ENCODE results near the gene YARS1. TPM values are rescaled to one million over a fixed set of nuclear protein-coding genes. Genes with fewer than 3 reads are reported as not detected.

Gene YARS1
- total RNA-seq, 1 experiment from 2014 or later: 94.4 TPM

DNA sequence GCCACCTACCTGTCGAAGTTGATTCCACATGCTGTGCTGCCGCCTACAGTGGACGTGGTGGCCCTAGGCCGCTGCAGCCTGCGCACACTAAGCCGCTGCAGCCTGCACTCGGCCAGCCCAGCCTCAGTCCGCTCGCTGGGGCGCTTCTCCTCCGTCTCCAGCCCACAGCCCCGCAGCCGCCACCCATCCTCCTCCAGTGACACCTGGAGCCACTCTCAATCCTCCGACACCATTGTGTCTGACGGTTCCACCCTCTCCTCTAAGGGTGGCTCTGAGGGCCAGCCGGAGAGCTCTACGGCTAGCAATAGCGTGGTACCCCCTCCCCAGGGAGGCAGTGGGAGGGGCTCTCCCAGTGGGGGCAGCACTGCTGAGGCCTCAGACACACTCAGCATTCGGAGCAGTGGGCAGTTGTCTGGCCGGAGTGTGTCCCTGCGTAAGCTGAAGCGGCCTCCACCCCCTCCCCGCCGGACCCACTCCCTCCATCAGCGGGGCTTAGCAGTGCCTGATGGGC, 46.9 kb downstream of the YARS1 start:
- H3K36me3 ChIP-seq: peaks cover 75% of the 10 kb centered on the region
- DNase-seq (ENCODE audit: low read depth in 1 of 2, low spot score in 2 of 2): no peak
- no peak overlapping the region for H3K27ac ChIP-seq
- H3K4me3 ChIP-seq: no peak overlapping the region
- H3K27me3 ChIP-seq (replicated peaks): no peaks in the 10 kb centered on the region
- peaks cover 55% of the 10 kb centered on the region for H3K4me1 ChIP-seq (replicated peaks)
- H3K9me3 ChIP-seq (replicated peaks): no peaks in the 10 kb centered on the region

DNA sequence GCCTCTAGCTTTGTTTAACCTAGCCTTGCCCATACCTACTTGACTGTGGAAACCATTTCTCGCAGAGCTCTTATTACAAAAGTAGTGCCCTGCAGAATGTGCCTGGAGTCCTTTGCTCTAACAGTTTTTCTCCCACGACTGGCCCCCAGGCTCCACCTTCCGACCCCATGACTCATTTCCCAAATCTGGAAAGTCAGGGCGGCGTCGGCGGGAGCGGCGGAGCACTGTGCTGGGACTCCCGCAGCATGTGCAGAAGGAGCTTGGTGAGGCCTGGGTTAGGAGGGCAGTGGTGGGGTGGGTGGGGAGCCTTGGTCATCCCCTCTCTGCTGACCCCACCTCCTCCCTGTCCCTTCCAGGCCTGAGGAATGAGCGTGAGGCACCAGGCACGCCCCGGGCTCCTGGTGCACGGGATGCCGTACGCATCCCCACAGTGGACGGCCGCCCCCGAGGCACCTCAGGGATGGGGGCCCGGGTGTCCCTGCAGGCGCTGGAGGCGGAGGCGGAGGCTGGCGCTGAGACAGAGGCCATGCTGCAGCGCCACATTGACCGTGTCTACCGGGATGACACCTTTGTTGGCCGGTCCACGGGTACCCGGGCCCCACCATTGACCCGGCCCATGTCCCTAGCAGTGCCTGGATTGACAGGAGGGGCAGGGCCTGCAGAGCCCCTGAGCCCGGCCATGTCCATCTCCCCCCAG, 47.5 kb downstream of the YARS1 start:
- H3K27me3 ChIP-seq (replicated peaks): no peaks in the 10 kb centered on the region
- no peaks in the 10 kb centered on the region for H3K9me3 ChIP-seq (replicated peaks)
- H3K36me3 ChIP-seq: peaks cover 75% of the 10 kb centered on the region
- H3K4me3 ChIP-seq: no peak overlapping the region
- peak; percentile 54 to 75 for DNase-seq (ENCODE audit: low read depth in 1 of 2, low spot score in 2 of 2)
- H3K27ac ChIP-seq: no peak overlapping the region
- peaks cover 53% of the 10 kb centered on the region for H3K4me1 ChIP-seq (replicated peaks)

DNA sequence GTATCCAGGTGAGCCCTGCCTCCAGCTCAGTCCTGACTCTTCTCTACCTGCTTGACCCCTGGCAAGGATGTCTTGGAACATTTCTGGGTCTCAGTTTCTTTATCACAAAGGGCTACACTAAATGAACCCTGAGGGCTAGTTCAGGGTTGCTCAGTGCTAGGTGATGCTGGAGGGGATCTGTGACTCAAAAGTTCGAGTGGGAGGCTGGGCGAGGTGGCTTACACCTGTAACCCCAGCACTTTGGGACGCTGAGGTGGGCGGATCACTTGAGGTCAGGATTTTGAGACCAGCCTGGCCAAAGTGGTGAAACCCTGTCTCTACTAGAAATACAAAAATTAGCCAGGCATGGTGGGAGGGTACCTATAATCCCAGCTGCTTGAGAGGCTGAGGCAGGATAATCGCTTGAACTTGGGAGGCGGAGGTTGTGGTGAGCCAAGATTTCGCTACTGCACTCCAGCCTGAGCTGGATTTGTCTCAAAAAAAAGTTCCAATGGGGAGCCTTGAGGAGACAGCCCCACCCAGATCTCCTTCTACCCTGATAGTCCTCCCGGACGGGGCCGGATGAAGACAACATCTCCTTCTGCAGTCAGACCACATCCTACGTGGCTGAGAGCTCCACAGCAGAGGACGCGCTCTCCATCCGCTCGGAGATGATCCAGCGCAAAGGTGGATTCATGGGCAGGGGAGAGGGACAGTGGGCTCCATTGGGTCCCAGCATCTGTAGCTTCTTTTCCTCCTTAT, 48.9 kb downstream of the YARS1 start:
- Histone ChIP-seq H3K4me1 (replicated peaks) (peaks cover 59% of the 10 kb centered on the region), H3K27me3 (replicated peaks) (no peaks in the 10 kb centered on the region), H3K9me3 (replicated peaks) (no peaks in the 10 kb centered on the region), H3K27ac (no peak overlapping the region), H3K36me3 (peaks cover 73% of the 10 kb centered on the region), H3K4me3 (no peak overlapping the region)
- no peak for DNase-seq (ENCODE audit: low read depth in 1 of 2, low spot score in 2 of 2)

DNA sequence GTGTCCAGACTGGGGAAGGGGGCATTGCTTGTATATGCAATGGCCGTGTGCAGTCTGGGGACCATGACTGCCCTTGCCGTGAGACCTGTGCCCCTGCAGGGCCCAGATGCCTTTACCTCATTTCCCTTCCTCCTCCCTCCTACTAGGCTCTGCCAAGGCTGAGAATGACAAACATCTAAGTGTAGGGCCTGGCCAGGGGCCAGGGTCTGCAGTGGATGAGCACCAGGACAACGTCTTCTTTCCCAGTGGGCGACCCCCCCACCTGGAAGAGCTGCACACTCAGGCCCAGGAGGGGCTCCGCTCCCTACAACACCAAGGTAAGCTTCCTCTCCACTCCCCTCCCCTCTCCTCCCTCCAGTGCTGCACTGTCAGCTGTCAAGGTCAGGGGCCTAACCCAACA, 49.5 kb downstream of the YARS1 start:
- H3K9me3 ChIP-seq (replicated peaks): no peaks in the 10 kb centered on the region
- DNase-seq (ENCODE audit: low read depth in 1 of 2, low spot score in 2 of 2): no peak

DNA sequence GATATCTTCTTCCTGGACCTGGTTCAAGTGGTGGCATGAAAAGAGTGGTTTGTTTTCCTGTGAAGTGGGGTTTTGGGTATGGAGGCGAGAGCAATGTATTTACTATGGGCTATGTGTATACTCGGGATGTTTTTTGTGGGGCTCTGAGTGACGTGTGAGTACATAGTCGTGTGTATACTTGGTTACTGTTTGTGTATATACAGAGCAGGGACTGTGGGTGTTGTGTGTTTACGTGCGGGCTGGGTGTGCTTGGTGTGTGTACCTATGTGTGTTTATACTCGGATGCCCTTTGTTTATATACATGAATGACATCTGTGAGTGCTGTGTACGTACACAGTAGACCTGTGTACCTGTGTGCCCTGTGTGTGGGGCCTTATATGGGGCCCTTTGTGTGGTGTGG, 50.0 kb downstream of the YARS1 start:
- Histone ChIP-seq H3K27ac (no peak overlapping the region), H3K4me3 (no peak overlapping the region), H3K36me3 (peaks cover 69% of the 10 kb centered on the region)

More for the DNA sequence above, 49.5 kb downstream of the YARS1 start:
- no peaks in the 10 kb centered on the region for H3K27me3 ChIP-seq (replicated peaks)
- no peak overlapping the region for H3K4me3 ChIP-seq
- H3K36me3 ChIP-seq: peaks cover 72% of the 10 kb centered on the region
- H3K4me1 ChIP-seq (replicated peaks): peaks cover 61% of the 10 kb centered on the region
- H3K27ac ChIP-seq: no peak overlapping the region

DNA sequence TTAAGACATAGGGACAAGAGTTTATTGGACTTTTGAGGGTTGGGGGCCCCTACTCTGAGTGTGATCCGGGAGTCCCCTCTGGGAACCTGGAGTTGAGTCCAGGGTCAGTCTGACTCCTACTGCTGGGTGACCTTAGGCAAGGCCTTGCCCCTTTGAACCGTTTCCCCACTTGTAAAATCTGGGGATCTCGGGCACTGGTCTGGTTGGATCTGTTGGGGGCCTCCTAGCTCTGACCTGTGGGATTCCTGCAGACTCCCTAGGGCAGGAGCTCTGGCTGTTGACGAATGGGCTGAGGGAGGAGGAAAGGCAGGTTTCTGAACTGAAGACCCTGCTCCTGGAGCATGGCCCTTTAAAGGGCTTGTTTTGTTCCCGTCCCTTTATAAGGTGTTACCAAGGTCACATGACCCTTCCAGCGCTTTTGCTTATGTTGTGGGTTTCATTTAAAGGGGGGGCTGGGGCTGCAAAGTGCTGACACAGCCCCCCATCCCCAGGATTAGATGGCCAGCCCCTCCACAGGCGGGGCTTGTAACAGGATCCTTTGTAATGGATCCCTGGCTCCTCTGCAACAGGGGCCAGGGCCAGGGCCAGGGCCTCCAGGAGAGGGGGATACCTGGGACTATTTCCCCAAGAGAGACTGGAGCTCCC, 50.7 kb downstream of the YARS1 start:
- H3K4me3 ChIP-seq: no peak overlapping the region
- no peaks in the 10 kb centered on the region for H3K9me3 ChIP-seq (replicated peaks)
- no peak overlapping the region for H3K27ac ChIP-seq
- peaks cover 64% of the 10 kb centered on the region for H3K36me3 ChIP-seq
- peaks cover 69% of the 10 kb centered on the region for H3K4me1 ChIP-seq (replicated peaks)
- H3K27me3 ChIP-seq (replicated peaks): no peaks in the 10 kb centered on the region
- DNase-seq (ENCODE audit: low read depth in 1 of 2, low spot score in 2 of 2): no peak

More for the DNA sequence above, 50.0 kb downstream of the YARS1 start:
- no peak for DNase-seq (ENCODE audit: low read depth in 1 of 2, low spot score in 2 of 2)
- Histone ChIP-seq H3K27me3 (replicated peaks) (no peaks in the 10 kb centered on the region), H3K4me1 (replicated peaks) (peaks cover 62% of the 10 kb centered on the region), H3K9me3 (replicated peaks) (no peaks in the 10 kb centered on the region)

DNA sequence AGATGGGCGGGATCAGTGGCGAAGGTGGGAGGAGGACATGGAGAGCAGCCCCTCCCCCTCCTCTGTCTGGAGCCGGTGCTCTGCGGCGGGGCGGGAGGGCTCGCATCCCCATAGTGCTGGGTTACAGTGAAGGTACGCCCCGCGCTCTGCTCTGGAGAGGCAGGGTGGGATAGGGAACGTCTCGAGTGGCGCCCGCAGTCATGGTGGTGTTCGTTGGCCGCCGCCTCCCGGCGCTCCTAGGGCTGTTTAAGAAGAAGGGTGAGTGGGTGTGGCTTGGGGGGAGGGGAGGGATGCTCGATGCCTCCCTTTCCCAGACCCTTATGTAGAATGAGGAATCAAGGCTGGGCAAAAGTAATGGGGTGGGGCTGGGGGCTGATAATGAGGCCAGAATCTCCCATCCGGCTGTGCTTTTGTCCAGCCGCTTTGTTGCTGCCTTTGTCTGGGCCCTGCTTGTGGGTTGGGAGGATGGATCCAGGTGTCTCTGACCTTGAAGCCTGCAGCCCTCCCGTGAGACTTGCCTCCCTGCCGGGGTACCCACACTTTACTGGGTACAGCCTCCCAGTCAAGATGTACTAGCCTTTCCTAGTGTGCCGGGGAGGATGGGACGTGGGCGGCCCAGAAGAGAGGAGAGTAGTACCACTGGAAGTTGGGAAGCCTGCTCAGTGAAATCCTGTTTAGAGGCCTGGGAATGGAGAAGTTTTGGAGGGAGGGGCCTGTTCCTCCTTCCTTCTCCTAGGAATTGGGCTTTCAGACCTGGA, 51.4 kb downstream of the YARS1 start:
- no peak for DNase-seq (ENCODE audit: low read depth in 1 of 2, low spot score in 2 of 2)
- peaks cover 76% of the 10 kb centered on the region for H3K4me1 ChIP-seq (replicated peaks)
- peaks cover 70% of the 10 kb centered on the region for H3K36me3 ChIP-seq
- H3K27me3 ChIP-seq (replicated peaks): no peaks in the 10 kb centered on the region
- H3K9me3 ChIP-seq (replicated peaks): no peaks in the 10 kb centered on the region
- no peak overlapping the region for H3K4me3 ChIP-seq
- H3K27ac ChIP-seq: no peak overlapping the region

DNA sequence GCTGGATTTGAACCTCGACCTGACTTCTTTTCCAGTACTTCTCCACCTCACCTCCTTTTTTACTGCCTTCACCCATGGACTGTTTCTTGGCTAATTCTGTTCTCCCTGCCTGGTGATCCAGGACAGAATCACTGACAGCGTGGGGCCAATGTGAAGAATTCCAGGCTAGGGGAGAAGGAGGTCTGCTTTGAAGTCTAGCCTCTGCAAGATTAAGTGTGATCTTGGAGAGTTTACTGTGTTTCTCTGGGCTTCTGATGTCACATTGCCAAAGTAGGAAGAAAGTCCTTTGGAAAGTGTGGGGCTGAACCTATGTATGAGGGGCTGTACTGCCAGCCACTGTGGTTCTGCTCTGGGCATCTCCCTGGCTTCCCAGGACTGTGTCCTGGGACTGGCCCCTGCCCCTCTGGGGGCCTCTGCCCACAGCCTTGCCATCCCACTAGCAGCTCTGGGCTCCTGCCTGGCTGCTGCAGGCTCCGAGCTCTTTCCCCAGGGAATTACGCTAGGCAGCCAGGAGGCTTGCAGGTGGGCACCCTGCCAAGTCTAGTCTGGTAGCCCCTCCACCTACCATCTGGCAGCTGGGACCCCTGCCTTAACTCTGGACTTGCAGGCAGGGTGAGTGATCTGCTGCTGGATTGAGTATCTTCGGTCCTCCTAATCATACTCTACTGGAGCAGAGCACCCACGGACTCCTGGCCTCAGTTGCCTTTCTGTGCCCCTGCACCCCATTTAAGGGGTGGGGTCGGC, 52.2 kb downstream of the YARS1 start:
- no peaks in the 10 kb centered on the region for H3K9me3 ChIP-seq (replicated peaks)

GRCh38 chr1:32763221-32763620, 53.9 kb downstream of the YARS1 start:
- DNase-seq (ENCODE audit: low read depth in 1 of 2, low spot score in 2 of 2): no peak
- Histone ChIP-seq H3K4me3 (no peak overlapping the region), H3K36me3 (peaks cover 51% of the 10 kb centered on the region), H3K9me3 (replicated peaks) (no peaks in the 10 kb centered on the region), H3K4me1 (replicated peaks) (peaks cover 83% of the 10 kb centered on the region), H3K27ac (no peak overlapping the region), H3K27me3 (replicated peaks) (no peaks in the 10 kb centered on the region)

More for the DNA sequence above, 52.2 kb downstream of the YARS1 start:
- Histone ChIP-seq H3K27ac (no peak overlapping the region), H3K36me3 (peaks cover 65% of the 10 kb centered on the region), H3K4me3 (no peak overlapping the region), H3K4me1 (replicated peaks) (peaks cover 81% of the 10 kb centered on the region), H3K27me3 (replicated peaks) (no peaks in the 10 kb centered on the region)
- DNase-seq (ENCODE audit: low read depth in 1 of 2, low spot score in 2 of 2): no peak

DNA sequence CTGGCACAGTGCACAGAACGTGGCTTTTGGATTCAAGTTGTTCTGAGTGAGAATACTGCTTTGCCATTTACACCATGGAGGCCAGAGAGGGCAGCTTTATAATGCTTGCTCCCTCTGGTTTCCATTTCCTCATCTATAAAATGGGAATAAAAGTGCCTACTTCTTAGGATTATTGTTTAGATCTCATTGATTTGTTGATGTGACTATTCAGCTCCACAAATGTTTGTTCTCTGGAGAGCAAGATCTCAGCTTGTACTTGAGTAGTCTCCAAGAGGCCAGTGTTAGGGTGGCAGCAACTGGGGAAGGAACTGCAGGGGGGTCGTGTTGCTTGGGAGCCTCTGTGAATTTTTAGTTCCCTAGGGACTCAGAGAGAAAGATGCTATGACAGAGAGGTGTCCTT, 55.2 kb downstream of the YARS1 start:
- Histone ChIP-seq H3K36me3 (peaks cover 51% of the 10 kb centered on the region), H3K9me3 (replicated peaks) (no peaks in the 10 kb centered on the region), H3K27ac (peak overlapping the region; percentile 31), H3K4me3 (no peak overlapping the region), H3K4me1 (replicated peaks) (peaks cover 78% of the 10 kb centered on the region), H3K27me3 (replicated peaks) (no peaks in the 10 kb centered on the region)
- DNase-seq (ENCODE audit: low read depth in 1 of 2, low spot score in 2 of 2): no peak

DNA sequence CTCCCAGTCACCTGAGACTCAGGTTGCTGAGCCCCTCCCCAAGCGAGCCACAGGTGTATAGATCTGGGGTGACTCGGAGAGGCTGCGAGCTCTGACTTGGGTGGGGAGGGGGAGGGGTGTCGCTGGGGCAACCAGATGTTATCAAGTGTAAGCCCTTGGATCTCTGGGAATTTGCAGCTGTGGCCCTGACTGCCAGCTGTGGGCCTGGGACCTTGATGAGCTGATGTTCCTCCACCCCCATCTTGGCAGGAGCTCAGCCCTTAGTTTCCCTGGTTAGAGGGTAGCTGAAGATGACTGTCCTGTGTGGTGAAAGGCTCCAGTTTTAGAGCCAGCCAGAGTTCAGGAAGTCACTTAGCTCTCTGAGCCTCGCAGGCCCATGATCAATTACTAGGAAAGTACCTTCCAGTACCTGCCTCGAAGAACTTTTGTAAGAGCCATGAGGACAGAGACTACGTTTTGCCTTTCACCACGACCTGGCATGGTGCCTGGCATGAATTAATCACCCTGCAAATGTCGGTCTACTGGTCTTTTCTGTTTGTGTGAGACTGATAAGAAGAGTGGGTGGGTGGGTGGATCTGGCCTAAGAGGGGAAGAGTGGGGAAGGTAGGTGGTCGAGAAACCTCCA, 55.8 kb downstream of the YARS1 start:
- Histone ChIP-seq H3K4me1 (replicated peaks) (peaks cover 72% of the 10 kb centered on the region), H3K9me3 (replicated peaks) (no peaks in the 10 kb centered on the region), H3K4me3 (no peak overlapping the region), H3K36me3 (peaks cover 51% of the 10 kb centered on the region), H3K27ac (peak overlapping the region; percentile 31), H3K27me3 (replicated peaks) (no peaks in the 10 kb centered on the region)
- DNase-seq (ENCODE audit: low read depth in 1 of 2, low spot score in 2 of 2): peak in 1 of 2 experiments; percentile 59

- peak; percentile 88 to 96 for DNase-seq (ENCODE audit: low read depth in 1 of 2, low spot score in 2 of 2)
- H3K4me1 ChIP-seq (replicated peaks): peaks cover 71% of the 10 kb centered on the region
- no peak overlapping the region for H3K4me3 ChIP-seq
- H3K27ac ChIP-seq: peak overlapping the region; percentile 58
- no peaks in the 10 kb centered on the region for H3K9me3 ChIP-seq (replicated peaks)
- H3K36me3 ChIP-seq: peaks cover 51% of the 10 kb centered on the region
- H3K27me3 ChIP-seq (replicated peaks): no peaks in the 10 kb centered on the region
These were observed 57.0 kb downstream of the YARS1 start for GRCh38 chr1:32759997-32760623.
